GM06990 (cell line): ENCODE results near the gene SIGLEC1.

Experiments
- DNase-seq: peaks from one replicate; pipeline ENCODE4 v3.0.0-alpha.2; 2011; ENCODE audit not compliant: insufficient read length; ENCODE audit errors: extremely low read depth
- H3K27me3 ChIP-seq: replicated peaks from 2 replicates; pipeline ENCODE4 v1.6.0; 2011; ENCODE audit warnings: low read length; ENCODE audit not compliant: control insufficient read depth, insufficient read depth
- H3K36me3 ChIP-seq: 2 replicates; pipeline ENCODE4 v1.5.1; 2011; ENCODE audit warnings: low read length; ENCODE audit not compliant: control insufficient read depth, insufficient read depth
- H3K4me3 ChIP-seq: replicated peaks from 2 replicates; pipeline ENCODE4 v1.5.1; 2011; ENCODE audit warnings: low read depth, mild to moderate bottlenecking, control low read depth, low read length
- TF ChIP-seq, protein P1 (sequence below): IDR thresholded peaks from 2 replicates; pipeline ENCODE4 v1.5.1; 2011; ENCODE audit warnings: low read length, control low read depth, mild to moderate bottlenecking, inconsistent platforms; ENCODE audit not compliant: insufficient read depth, poor library complexity, severe bottlenecking

SIGLEC1 gene

DNA sequence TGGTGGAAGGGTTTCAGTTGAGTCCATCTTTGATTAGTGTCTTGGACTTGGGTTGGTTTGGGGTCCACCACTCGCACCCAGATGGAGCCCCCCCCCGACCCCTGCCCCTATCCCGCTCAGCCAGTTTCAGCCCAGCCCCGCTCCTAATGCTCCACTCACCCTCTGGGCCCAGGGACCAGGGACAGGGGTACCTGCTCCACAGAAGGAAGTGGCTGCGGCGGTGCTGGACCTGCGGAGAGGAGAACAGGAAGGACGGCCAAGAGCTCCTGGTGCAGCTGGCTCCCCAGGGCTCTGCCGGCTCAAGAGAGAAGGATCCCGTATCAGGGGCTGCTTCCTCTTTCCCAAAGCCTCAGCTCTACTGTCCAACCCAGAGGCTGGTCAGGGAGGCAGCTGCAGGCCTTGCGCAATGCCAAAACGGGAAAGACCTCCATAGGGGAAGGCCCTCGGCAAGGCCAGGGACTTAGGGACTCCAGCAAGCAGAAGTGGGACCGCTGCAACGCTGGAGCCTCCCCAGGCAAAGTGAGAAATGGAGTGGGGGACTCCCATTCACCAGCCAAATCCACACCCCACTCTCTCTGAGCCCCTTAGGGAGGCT is at the start of gene SIGLEC1:
SIGLEC1 (minus strand) TSS at position 322 of the 595 bp plus-strand sequence. CDS start 5,472 bp downstream, outside the sequence.
- no peaks in the 10 kb centered on the region for H3K36me3 ChIP-seq
- no peak within 1 kb of the TSS for H3K4me3 ChIP-seq
- DNase-seq, result no peak
- TF ChIP-seq, protein P1, sequence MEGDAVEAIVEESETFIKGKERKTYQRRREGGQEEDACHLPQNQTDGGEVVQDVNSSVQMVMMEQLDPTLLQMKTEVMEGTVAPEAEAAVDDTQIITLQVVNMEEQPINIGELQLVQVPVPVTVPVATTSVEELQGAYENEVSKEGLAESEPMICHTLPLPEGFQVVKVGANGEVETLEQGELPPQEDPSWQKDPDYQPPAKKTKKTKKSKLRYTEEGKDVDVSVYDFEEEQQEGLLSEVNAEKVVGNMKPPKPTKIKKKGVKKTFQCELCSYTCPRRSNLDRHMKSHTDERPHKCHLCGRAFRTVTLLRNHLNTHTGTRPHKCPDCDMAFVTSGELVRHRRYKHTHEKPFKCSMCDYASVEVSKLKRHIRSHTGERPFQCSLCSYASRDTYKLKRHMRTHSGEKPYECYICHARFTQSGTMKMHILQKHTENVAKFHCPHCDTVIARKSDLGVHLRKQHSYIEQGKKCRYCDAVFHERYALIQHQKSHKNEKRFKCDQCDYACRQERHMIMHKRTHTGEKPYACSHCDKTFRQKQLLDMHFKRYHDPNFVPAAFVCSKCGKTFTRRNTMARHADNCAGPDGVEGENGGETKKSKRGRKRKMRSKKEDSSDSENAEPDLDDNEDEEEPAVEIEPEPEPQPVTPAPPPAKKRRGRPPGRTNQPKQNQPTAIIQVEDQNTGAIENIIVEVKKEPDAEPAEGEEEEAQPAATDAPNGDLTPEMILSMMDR, result no peak
- H3K27me3 ChIP-seq, result no peaks in the 10 kb centered on the region; the same call in 1 of the 2 replicates

DNA sequence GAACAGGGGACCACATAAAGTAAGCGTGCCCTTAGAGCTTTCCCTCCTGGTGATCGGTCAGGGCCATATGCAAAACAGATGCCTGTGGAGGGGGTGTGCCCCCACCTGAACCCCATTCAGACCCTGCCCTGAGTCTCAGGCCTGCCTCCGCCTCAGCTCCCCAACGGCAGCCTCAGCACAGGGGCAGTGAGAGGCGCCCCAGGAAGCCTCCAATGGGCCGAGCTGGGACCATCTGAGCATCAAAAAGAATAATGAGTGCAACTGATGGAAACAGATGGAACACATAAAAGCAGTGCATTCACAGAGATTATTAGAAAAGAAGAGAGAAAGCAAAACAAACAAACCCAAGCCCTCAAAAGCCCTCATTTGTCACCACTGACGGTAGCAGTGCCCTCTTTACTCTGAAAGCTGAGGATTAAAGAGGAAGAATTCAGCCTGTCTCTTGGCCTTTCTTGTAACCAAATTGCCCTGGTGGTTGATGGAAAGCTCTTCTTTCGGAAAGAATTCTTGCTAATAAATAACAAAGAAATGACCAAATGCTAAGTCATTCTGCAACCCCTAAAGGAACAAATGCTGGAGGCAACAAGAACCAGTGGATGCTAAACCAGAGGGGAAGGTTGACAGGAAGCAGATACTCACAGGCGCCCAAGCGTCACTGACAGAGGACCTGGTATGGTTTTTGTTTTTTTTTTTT is 48.4 kb upstream of the SIGLEC1 start:
- TF ChIP-seq, protein P1, result no peak
- no peak for DNase-seq
- Histone ChIP-seq H3K27me3 (no peaks in the 10 kb centered on the region), H3K36me3 (peaks cover 2% of the 10 kb centered on the region), H3K4me3 (no peak overlapping the region)

DNA sequence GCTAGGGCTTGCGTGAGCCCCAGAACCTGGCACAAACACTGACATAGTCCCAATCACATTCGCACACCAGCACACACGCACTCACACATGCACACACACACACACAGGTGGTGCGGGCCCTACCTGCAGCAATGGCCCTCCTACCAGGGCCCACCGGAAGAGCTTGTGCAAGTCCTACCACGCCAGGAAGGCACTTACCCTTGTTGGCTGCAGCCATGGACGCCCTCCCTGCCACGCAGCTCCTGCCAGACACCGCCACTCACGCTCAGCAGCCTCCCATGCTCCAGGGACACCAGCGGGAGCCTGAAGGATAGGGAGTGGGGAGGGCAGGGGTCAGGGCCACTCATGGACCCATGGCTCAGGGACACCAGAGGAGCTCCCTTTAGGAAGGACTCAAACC is 47.5 kb upstream of the SIGLEC1 start:
- Histone ChIP-seq H3K27me3 (no peaks in the 10 kb centered on the region), H3K4me3 (no peak overlapping the region), H3K36me3 (peaks cover 2% of the 10 kb centered on the region)
- DNase-seq, result no peak
- TF ChIP-seq, protein P1, result no peak

DNA sequence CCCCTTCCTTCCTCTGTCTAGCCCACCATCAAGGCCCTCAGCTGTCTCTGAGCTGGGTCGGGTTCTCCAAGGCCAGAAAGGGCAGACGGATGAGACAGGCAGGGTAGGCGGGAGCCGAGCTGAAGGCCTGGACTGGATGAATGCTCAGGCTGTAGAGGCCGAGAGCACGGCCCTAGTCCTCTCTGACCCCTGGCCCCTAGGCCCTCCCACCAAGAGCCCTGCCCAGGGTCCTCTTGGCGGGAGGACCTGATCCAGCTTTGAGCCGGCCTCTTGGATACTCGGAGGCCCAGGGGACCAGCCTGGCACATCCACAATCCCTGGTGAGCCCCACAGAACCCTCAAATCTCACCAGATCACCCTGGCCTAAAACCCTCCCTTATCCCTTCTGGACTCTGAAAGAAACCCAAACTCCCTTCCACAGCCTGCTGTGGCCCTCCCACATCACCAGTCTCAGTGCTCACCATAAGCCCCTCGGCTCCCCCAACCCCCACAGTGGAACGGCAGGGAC is 47.0 kb upstream of the SIGLEC1 start:
- H3K27me3 ChIP-seq, result no peaks in the 10 kb centered on the region
- H3K4me3 ChIP-seq, result no peak overlapping the region
- H3K36me3 ChIP-seq, result peaks cover 2% of the 10 kb centered on the region
- DNase-seq, result no peak
- TF ChIP-seq, protein P1, result no peak

DNA sequence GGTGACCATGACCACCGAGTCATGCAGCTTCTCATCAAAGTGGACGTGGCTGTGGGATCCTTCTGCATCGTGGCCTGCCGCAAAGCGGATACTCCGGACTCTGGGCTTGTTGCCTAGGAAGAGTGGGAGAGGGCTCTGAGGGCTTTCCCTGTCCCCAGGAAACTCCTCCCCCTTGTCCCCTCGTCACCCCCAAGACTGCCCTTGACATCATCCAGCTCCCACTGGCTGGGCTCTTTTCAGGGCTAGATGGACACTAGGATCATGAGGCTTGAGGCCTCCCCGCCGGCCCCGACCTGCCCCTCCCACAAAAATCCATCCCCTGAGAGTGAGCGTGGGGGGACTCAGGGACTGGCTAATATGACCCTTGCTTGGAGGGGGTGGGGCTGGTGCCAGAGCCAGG is 46.2 kb upstream of the SIGLEC1 start:
- Histone ChIP-seq H3K27me3 (no peaks in the 10 kb centered on the region), H3K4me3 (no peak overlapping the region), H3K36me3 (peaks cover 2% of the 10 kb centered on the region)
- TF ChIP-seq, protein P1, result no peak
- no peak for DNase-seq

DNA sequence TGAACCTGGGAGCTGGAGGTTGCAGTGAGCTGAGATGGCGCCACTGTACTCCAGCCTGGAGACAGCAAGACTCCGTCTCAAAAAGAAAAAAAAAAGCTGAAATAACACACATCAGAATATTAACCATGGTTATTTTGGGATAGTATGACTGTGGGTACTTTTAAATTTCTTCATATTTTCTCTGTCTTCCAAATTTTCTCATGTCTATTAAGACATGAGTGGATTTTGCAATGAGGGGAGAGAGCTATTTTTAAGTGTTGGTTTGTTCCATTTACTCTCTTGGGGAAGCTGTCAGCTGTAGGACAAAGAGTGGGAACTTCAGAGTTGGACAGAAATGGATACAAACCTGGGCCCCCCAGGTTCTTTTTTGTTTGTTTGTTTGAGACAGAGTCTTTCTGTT is 44.9 kb upstream of the SIGLEC1 start:
- Histone ChIP-seq H3K27me3 (no peaks in the 10 kb centered on the region), H3K36me3 (peaks cover 2% of the 10 kb centered on the region), H3K4me3 (no peak overlapping the region)
- TF ChIP-seq, protein P1, result no peak
- no peak for DNase-seq
